OCI-LY7 (cell line): ENCODE measurements around the gene SERPINA12. TPM values are rescaled to one million over a fixed set of nuclear protein-coding genes. Genes with fewer than 3 reads are reported as not detected.

Experiments used
- BruUV-seq: library from RNA; stranded (reverse); fragments of 400-500 nt; replicated peaks from 2 replicates; lab custom pipeline; 2021; lab: Mats Ljungman, UMichigan
- CTCF ChIA-PET: fragments of 300-600 bp; sonication (Branson Sonifier 250); formaldehyde crosslinking; loops from one replicate; lab custom pipeline; 2022; ENCODE audit warnings: antibody characterized with exemption; ENCODE audit not compliant: unreplicated experiment; lab: Charles Lee
- POLR2A ChIA-PET: fragments of 300-600 bp; sonication (Branson Sonifier 250); formaldehyde crosslinking; loops from one replicate; lab custom pipeline; 2022; ENCODE audit warnings: antibody characterized with exemption; lab: Charles Lee
- DNase-seq: peaks from one replicate; pipeline ENCODE4 v3.0.0-alpha.2; 2015; ENCODE audit warnings: low spot score
- H2AFZ ChIP-seq: fragments of 200-600 bp; sonication (generic), shearing (Covaris generic); 2 replicates; pipeline ENCODE4 v1.6.1; 2014; ENCODE audit warnings: mild to moderate bottlenecking, antibody characterized with exemption, low read length, moderate library complexity
- H3K27ac ChIP-seq: fragments of 200-600 bp; sonication (generic); 2 replicates; pipeline ENCODE4 v1.5.1; 2014; ENCODE audit warnings: mixed run types, low read depth, mild to moderate bottlenecking, moderate library complexity, low read length, inconsistent platforms; ENCODE audit not compliant: poor library complexity, severe bottlenecking
- H3K36me3 ChIP-seq: fragments of 200-600 bp; sonication (generic); 2 replicates; pipeline ENCODE4 v1.6.1; 2014; ENCODE audit warnings: mild to moderate bottlenecking, antibody characterized with exemption, low read length, moderate library complexity, mixed read lengths; ENCODE audit not compliant: insufficient read depth
- H3K4me1 ChIP-seq: fragments of 200-600 bp; sonication (generic); 2 replicates; pipeline ENCODE4 v1.5.1; 2014; ENCODE audit warnings: mild to moderate bottlenecking, low read length; ENCODE audit not compliant: insufficient read depth, poor library complexity, severe bottlenecking
- H3K4me2 ChIP-seq: fragments of 200-600 bp; sonication (generic); 2 replicates; pipeline ENCODE4 v1.6.1; 2014; ENCODE audit warnings: mild to moderate bottlenecking, low read length
- H3K4me3 ChIP-seq: fragments of 200-600 bp; sonication (generic); 2 replicates; pipeline ENCODE4 v1.5.1; 2014; ENCODE audit warnings: mild to moderate bottlenecking, low read depth, low read length; ENCODE audit not compliant: poor library complexity, severe bottlenecking
- H3K79me2 ChIP-seq: fragments of 200-600 bp; sonication (generic); 2 replicates; pipeline ENCODE4 v1.6.1; 2016; ENCODE audit warnings: low read depth, mild to moderate bottlenecking, low read length, moderate library complexity, mixed read lengths; ENCODE audit not compliant: insufficient read depth
- H3K9me2 ChIP-seq: fragments of 200-600 bp; sonication (generic); 2 replicates; pipeline ENCODE4 v1.6.1; 2016; ENCODE audit warnings: mild to moderate bottlenecking, low read length, mixed read lengths; ENCODE audit not compliant: insufficient read depth
- H3K9me3 ChIP-seq: fragments of 200-600 bp; sonication (generic); 2 replicates; pipeline ENCODE4 v1.6.1; 2014; ENCODE audit warnings: mild to moderate bottlenecking, mixed run types, low read length, mixed read lengths
- H4K20me1 ChIP-seq: fragments of 200-600 bp; sonication (generic); 2 replicates; pipeline ENCODE4 v1.6.1; 2014; ENCODE audit warnings: mild to moderate bottlenecking, antibody characterized with exemption, low read length, moderate library complexity, mixed read lengths; ENCODE audit not compliant: insufficient read depth
- EZH2phosphoT487 ChIP-seq: fragments of 200-600 bp; sonication (generic); IDR thresholded peaks from 2 replicates; pipeline ENCODE4 v1.6.1; 2018; ENCODE audit warnings: low read depth, borderline replicate concordance, mild to moderate bottlenecking, mixed run types, antibody characterized with exemption, low read length, moderate library complexity, mixed read lengths
- intact Hi-C: fragments of 100-400 bp; cut with micrococcal nuclease; formaldehyde crosslinking; loops from one replicate; pipeline ENCODE4 v1.10.0; 2022; ENCODE audit not compliant: unreplicated experiment
- total RNA-seq, 2 experiments: library from RNA; depleted of rRNA in 1 of 2; stranded (reverse); fragments of >200 nt in 1 of 2; shearing (Covaris generic) in 1 of 2; gene quantifications; 2 replicates each; pipeline ENCODE4 v1.2.3, GENCODE V29; 2014 to 2022
- TF ChIP-seq, protein P1 (sequence below): fragments of 200-600 bp; sonication (generic); conservative IDR thresholded peaks from 2 replicates; pipeline ENCODE4 v1.5.1; 2014; ENCODE audit warnings: mild to moderate bottlenecking, antibody characterized with exemption, low read length, moderate library complexity, mixed read lengths

SERPINA12 gene
- total RNA-seq, 2 experiments from 2014 or later = not detected

DNA sequence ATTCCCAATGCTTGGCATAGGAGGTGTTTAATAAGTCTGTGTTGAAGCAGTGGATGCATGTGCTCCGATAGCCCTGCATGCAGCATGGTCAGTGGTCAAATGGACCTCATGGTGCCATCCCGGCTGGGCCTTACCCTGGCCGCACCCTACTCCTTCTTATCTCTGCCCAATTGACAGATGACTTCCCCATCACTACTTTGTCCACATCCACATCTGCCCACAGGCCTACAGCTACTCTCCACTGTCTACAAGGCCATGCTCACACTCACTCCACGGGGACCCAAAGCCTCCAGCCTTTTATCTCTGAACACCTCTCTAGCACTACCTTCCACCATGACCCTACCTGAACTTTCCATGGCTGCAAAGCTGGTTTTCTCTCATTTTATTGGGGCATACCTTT is 68.1 kb downstream of the SERPINA12 start:
- no TSS peak for BruUV-seq
- no peak overlapping the region for H3K4me3 ChIP-seq
- CTCF ChIA-PET = no interaction called here

GRCh38 chr14:94439453-94440057 is 69.7 kb downstream of the SERPINA12 start:
- no peak overlapping the region for H3K27ac ChIP-seq
- H3K9me3 ChIP-seq = no peaks in the 10 kb centered on the region
- H3K9me2 ChIP-seq = no peaks in the 10 kb centered on the region
- no peak overlapping the region for H2AFZ ChIP-seq
- no peaks in the 10 kb centered on the region for H3K36me3 ChIP-seq
- H4K20me1 ChIP-seq = no peaks in the 10 kb centered on the region
- no peaks in the 10 kb centered on the region for H3K79me2 ChIP-seq
- CTCF ChIA-PET = no interaction called here
- TF ChIP-seq EZH2phosphoT487 = no peak
- TF ChIP-seq, protein P1, sequence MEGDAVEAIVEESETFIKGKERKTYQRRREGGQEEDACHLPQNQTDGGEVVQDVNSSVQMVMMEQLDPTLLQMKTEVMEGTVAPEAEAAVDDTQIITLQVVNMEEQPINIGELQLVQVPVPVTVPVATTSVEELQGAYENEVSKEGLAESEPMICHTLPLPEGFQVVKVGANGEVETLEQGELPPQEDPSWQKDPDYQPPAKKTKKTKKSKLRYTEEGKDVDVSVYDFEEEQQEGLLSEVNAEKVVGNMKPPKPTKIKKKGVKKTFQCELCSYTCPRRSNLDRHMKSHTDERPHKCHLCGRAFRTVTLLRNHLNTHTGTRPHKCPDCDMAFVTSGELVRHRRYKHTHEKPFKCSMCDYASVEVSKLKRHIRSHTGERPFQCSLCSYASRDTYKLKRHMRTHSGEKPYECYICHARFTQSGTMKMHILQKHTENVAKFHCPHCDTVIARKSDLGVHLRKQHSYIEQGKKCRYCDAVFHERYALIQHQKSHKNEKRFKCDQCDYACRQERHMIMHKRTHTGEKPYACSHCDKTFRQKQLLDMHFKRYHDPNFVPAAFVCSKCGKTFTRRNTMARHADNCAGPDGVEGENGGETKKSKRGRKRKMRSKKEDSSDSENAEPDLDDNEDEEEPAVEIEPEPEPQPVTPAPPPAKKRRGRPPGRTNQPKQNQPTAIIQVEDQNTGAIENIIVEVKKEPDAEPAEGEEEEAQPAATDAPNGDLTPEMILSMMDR = peak; percentile 41; the same call in 1 of the 2 replicates
- intact Hi-C loops = no loop called here
- no peak for DNase-seq
- BruUV-seq = no TSS peak
- H3K4me3 ChIP-seq = no peak overlapping the region
- POLR2A ChIA-PET = interaction anchor here (0.6 kb wide), 1 partner anchor 482 kb away, joined by 3 read pairs; no protein-coding TSS in a partner anchor
- no peak overlapping the region for H3K4me2 ChIP-seq
- H3K4me1 ChIP-seq = no peaks in the 10 kb centered on the region

More for the DNA sequence above, 68.1 kb downstream of the SERPINA12 start:
- no peak for DNase-seq
- intact Hi-C loops = no loop called here
- no peaks in the 10 kb centered on the region for H3K4me1 ChIP-seq
- H3K36me3 ChIP-seq = no peaks in the 10 kb centered on the region
- no peak overlapping the region for H2AFZ ChIP-seq
- H3K27ac ChIP-seq = no peak overlapping the region
- H3K4me2 ChIP-seq = no peak overlapping the region
- no peaks in the 10 kb centered on the region for H3K9me3 ChIP-seq
- POLR2A ChIA-PET = no interaction called here
- no peaks in the 10 kb centered on the region for H3K9me2 ChIP-seq
- H3K79me2 ChIP-seq = no peaks in the 10 kb centered on the region
- H4K20me1 ChIP-seq = no peaks in the 10 kb centered on the region
- TF ChIP-seq, protein P1 = no peak
- TF ChIP-seq EZH2phosphoT487 = no peak

Other genes with a start within 250 kb of the SERPINA12 start
- not detected in 2 replicates for gene SERPINA10, start 216.2 kb downstream of the SERPINA12 start, total RNA-seq (2014; rRNA removed; shearing (Covaris generic))
- gene SERPINA10, start 216.2 kb downstream of the SERPINA12 start, total RNA-seq (2022) = not detected in 2 replicates
- gene SERPINA6, start 186.1 kb downstream of the SERPINA12 start, total RNA-seq (2014; rRNA removed; shearing (Covaris generic)) = not detected in 2 replicates
- gene SERPINA6, start 186.1 kb downstream of the SERPINA12 start, total RNA-seq (2022) = not detected in 2 replicates
- not detected in 2 replicates for gene SERPINA2, start 142.8 kb downstream of the SERPINA12 start, total RNA-seq (2014; rRNA removed; shearing (Covaris generic))
- not detected in 2 replicates for gene SERPINA2, start 142.8 kb downstream of the SERPINA12 start, total RNA-seq (2022)
- gene SERPINA1, start 120.9 kb downstream of the SERPINA12 start, total RNA-seq (2014; rRNA removed; shearing (Covaris generic)) = not detected in 2 replicates
- not detected in 2 replicates for gene SERPINA1, start 120.9 kb downstream of the SERPINA12 start, total RNA-seq (2022)
- not detected in 2 replicates for gene SERPINA11, start 56.7 kb downstream of the SERPINA12 start, total RNA-seq (2014; rRNA removed; shearing (Covaris generic))
- not detected in 2 replicates for gene SERPINA11, start 56.7 kb downstream of the SERPINA12 start, total RNA-seq (2022)
- gene SERPINA9, start 33.3 kb downstream of the SERPINA12 start, total RNA-seq (2014; rRNA removed; shearing (Covaris generic)) = not detected in 2 replicates
- not detected in 2 replicates for gene SERPINA9, start 33.3 kb downstream of the SERPINA12 start, total RNA-seq (2022)
- gene SERPINA4, start 52.0 kb upstream of the SERPINA12 start, total RNA-seq (2014; rRNA removed; shearing (Covaris generic)) = not detected in 2 replicates
- gene SERPINA4, start 52.0 kb upstream of the SERPINA12 start, total RNA-seq (2022) = not detected in 2 replicates
- not detected in 2 replicates for gene SERPINA5, start 72.0 kb upstream of the SERPINA12 start, total RNA-seq (2014; rRNA removed; shearing (Covaris generic))
- not detected in 2 replicates for gene SERPINA5, start 72.0 kb upstream of the SERPINA12 start, total RNA-seq (2022)
- not detected in 2 replicates for gene SERPINA3, start 102.9 kb upstream of the SERPINA12 start, total RNA-seq (2014; rRNA removed; shearing (Covaris generic))
- gene SERPINA3, start 102.9 kb upstream of the SERPINA12 start, total RNA-seq (2022) = not detected in 2 replicates